ENCODE results near the gene TUT1.

DNA sequence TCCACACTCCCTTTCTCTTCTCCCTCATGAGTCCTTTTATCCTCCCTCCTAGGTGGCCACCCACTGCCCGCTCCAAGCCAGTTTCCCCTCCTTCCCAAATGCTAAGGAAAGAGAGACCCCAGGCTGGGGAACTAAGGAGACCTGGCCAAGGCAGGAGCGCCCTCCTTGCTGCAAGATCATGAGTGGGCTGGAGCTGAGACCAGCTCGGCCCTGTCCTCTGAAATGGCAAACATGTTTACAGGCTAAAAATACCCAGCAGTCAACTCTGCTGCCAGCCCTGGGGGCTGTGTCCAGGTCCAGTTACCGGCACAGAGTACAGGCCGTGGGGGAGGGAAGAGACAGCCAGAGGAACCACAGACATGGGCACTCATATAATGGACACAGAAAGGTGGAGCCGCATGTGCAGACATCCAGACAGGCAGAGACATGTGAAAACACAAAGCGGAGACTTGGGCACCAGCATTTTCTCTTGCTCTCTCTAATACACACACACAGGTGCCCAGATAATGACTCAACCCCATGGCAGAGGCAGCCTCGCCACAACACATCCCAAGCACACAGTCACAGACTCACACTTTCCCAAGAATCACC is 43.5 kb downstream of the TUT1 start:
- TF ChIP-seq FOXP2 (optimal IDR thresholded peaks at IDR 0.05; ENCODE audit: control extremely low read depth, extremely low read length, insufficient read depth) (no peak), EZH2 (IDR thresholded peaks at IDR 0.05) (no peak)
